Activated T-helper 2 cell treated with anti-CD3 and anti-CD28 coated beads, Interferon-gamma antibody, Interleukin-2, Interleukin-4, amounts not matched to agents 10 μg/mL and 5 μg/mL and 100 μg/mL, durations not matched to agents 14 hours and 24 hours and 36 hours (primary cell): Measurements from ENCODE around the gene KLHL35. TPM values are rescaled to one million over a fixed set of nuclear protein-coding genes. Genes with fewer than 3 reads are reported as not detected.

ENCODE experiments used
- DNase-seq: peaks from one replicate; pipeline ENCODE4 v3.0.0; 2021; ENCODE audit warnings: low spot score
- H3K27ac Mint-ChIP-seq: one replicate; pipeline ENCODE4 v1.8.0; 2021; ENCODE audit warnings: mixed read lengths
- H3K27me3 Mint-ChIP-seq: one replicate; pipeline ENCODE4 v1.8.0; 2021; ENCODE audit warnings: low read depth, mixed read lengths
- H3K36me3 Mint-ChIP-seq: one replicate; pipeline ENCODE4 v1.8.0; 2021; ENCODE audit warnings: low read depth, mixed read lengths
- H3K4me1 Mint-ChIP-seq: one replicate; pipeline ENCODE4 v1.8.0; 2021; ENCODE audit warnings: low read depth, mixed read lengths
- H3K4me3 Mint-ChIP-seq: one replicate; pipeline ENCODE4 v1.8.0; 2021; ENCODE audit warnings: low read depth, mild to moderate bottlenecking, moderate library complexity, mixed read lengths
- H3K9me3 Mint-ChIP-seq: one replicate; pipeline ENCODE4 v1.8.0; 2021; ENCODE audit warnings: mixed read lengths
- intact Hi-C: fragments of 100-400 bp; cut with micrococcal nuclease; formaldehyde crosslinking; loops from one replicate; pipeline ENCODE4 v1.15.1; 2023
- total RNA-seq: library from RNA; stranded (reverse); gene quantifications from 2 replicates; pipeline ENCODE4 v1.2.3, GENCODE V29; 2022

Gene KLHL35
- total RNA-seq, 1 donor from 2014 or later: 1.6 TPM

DNA sequence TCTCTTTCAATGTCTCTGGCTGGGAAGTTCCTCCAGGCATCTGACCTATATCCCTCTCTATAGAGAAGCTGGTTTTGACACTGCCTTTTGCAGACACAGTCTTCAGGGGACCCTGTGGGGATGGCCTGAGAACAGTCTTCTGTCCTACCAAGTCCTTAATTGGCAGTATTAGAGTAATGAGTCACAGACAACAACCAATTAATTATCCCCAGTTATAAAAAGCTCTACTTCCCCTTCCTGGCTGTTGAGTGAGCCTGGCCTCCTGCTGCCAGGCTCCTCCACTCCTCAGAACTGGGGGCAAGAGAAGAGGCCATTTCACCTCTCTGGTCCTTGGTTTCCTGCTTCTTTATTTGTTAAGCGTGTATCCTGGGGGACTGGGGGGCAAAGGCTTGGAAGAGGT is 41.2 kb upstream of the KLHL35 start:
- Mint-ChIP-seq H3K36me3 (no peaks in the 10 kb centered on the region), H3K4me1 (peaks cover 19% of the 10 kb centered on the region), H3K9me3 (no peaks in the 10 kb centered on the region), H3K4me3 (no peak overlapping the region), H3K27ac (no peak overlapping the region), H3K27me3 (peaks cover 3% of the 10 kb centered on the region)
- DNase-seq: no peak
- intact Hi-C loops: no loop called here

DNA sequence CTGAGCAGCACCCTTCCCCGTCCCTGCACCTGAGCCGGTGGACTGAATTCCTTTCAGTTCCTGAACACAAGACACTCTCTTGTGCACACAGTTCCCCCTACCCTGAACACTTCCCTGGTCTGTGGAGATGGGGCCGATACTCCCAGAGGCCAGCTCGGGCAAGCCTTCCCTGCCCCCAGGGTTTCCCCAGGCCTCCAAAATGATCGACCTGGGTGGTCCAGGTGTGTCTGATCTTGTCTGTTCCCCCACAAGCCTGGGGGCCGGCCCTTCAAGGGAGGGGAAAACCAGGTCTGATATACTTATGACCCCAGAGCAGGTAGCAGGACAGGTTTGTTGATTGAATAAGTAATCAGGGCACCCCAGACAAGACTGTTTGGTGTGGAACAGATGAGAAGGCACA is 40.7 kb upstream of the KLHL35 start:
- intact Hi-C loops: no loop called here
- H3K4me3 Mint-ChIP-seq: no peak overlapping the region
- no peaks in the 10 kb centered on the region for H3K36me3 Mint-ChIP-seq

DNA sequence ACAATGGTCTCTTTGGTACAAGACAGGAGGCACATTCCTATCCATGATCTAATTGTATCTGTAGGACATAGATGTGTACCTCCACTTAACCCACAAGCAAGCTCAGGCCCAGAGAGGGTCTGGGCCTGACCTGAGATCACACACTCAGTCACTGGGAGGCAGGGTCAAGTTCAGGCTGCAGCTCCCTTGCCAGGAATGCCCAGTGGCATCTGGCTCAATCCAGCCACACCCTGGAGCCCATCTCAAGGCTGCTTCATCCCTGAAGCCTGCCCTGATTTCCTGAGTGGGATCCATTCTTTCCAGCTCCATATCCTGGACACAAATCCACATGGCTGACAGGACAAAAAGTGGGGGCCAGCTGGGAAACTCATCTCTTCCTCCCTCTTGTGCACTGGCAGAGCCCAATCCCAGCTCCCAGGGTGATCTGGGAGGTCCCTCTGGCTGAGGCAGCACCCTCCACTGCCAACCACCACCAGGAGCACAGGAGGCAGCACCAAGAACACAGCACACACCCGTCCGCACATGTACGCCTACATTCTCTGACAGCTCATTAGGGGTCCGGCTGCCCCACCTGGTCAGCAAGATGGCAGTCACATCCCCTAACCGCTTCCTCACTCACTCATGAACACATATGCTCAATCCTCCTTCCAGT is 39.2 kb upstream of the KLHL35 start:
- DNase-seq: no peak
- H3K27ac Mint-ChIP-seq: no peak overlapping the region
- intact Hi-C loops: no loop called here
- no peaks in the 10 kb centered on the region for H3K36me3 Mint-ChIP-seq
- no peak overlapping the region for H3K4me3 Mint-ChIP-seq
- peaks cover 18% of the 10 kb centered on the region for H3K4me1 Mint-ChIP-seq
- H3K27me3 Mint-ChIP-seq: peaks cover 3% of the 10 kb centered on the region
- H3K9me3 Mint-ChIP-seq: no peaks in the 10 kb centered on the region

More for the DNA sequence above, 40.7 kb upstream of the KLHL35 start:
- H3K4me1 Mint-ChIP-seq: peaks cover 19% of the 10 kb centered on the region
- H3K27ac Mint-ChIP-seq: no peak overlapping the region
- H3K27me3 Mint-ChIP-seq: peaks cover 3% of the 10 kb centered on the region
- no peaks in the 10 kb centered on the region for H3K9me3 Mint-ChIP-seq
- DNase-seq: no peak

DNA sequence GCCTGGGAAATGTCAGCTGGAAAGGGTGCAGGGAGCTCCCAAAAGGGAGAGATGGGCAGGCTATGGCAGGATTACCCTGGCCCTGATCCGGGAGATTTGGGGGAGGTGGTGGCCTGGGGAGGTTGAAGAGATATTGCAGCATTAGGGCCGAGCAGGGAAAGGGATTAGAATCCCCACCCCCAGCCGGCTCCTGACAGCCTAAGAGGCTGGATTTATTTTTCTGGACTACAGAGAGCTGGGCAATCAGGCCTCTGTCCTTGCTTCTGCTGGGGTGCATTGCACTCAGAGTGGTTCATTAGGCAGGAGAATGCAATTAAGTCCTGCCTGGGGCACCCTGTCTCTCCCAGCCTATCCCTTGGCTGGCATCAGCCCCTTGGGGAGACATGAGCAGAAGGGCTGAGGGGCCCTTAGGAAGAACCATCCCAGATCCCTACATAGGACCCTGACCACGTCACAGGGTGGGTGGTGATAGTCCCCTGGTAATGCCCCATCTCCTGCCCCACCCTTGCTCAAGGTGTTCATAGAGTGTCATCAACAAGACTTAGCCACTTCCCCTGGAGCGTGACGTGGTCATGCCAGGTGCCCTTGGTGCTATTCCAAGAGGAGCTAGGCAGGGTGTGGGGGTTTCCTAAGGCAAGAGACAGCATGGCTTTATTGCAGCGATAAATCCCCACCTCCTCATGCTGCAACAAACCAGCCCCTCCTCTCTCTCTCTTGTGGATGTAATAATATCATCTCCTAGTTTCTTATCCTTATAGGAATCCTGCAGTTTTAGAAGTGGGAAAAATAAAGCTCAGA is 38.4 kb upstream of the KLHL35 start:
- H3K27me3 Mint-ChIP-seq: peaks cover 3% of the 10 kb centered on the region
- intact Hi-C loops: no loop called here
- DNase-seq: no peak
- H3K36me3 Mint-ChIP-seq: no peaks in the 10 kb centered on the region
- no peak overlapping the region for H3K4me3 Mint-ChIP-seq
- peaks cover 16% of the 10 kb centered on the region for H3K4me1 Mint-ChIP-seq
- H3K27ac Mint-ChIP-seq: no peak overlapping the region
- no peaks in the 10 kb centered on the region for H3K9me3 Mint-ChIP-seq

GRCh38 chr11:75470476-75471080 is 37.6 kb upstream of the KLHL35 start:
- no peak for DNase-seq
- peaks cover 9% of the 10 kb centered on the region for H3K4me1 Mint-ChIP-seq
- intact Hi-C loops: no loop called here
- no peaks in the 10 kb centered on the region for H3K9me3 Mint-ChIP-seq
- no peak overlapping the region for H3K27ac Mint-ChIP-seq
- H3K27me3 Mint-ChIP-seq: peaks cover 3% of the 10 kb centered on the region
- no peaks in the 10 kb centered on the region for H3K36me3 Mint-ChIP-seq
- H3K4me3 Mint-ChIP-seq: no peak overlapping the region

GRCh38 chr11:75469785-75470405 is 36.9 kb upstream of the KLHL35 start:
- peaks cover 2% of the 10 kb centered on the region for H3K4me1 Mint-ChIP-seq
- intact Hi-C loops: no loop called here
- H3K27ac Mint-ChIP-seq: no peak overlapping the region
- H3K27me3 Mint-ChIP-seq: peaks cover 3% of the 10 kb centered on the region
- no peak overlapping the region for H3K4me3 Mint-ChIP-seq
- no peak for DNase-seq
- no peaks in the 10 kb centered on the region for H3K36me3 Mint-ChIP-seq
- no peaks in the 10 kb centered on the region for H3K9me3 Mint-ChIP-seq

DNA sequence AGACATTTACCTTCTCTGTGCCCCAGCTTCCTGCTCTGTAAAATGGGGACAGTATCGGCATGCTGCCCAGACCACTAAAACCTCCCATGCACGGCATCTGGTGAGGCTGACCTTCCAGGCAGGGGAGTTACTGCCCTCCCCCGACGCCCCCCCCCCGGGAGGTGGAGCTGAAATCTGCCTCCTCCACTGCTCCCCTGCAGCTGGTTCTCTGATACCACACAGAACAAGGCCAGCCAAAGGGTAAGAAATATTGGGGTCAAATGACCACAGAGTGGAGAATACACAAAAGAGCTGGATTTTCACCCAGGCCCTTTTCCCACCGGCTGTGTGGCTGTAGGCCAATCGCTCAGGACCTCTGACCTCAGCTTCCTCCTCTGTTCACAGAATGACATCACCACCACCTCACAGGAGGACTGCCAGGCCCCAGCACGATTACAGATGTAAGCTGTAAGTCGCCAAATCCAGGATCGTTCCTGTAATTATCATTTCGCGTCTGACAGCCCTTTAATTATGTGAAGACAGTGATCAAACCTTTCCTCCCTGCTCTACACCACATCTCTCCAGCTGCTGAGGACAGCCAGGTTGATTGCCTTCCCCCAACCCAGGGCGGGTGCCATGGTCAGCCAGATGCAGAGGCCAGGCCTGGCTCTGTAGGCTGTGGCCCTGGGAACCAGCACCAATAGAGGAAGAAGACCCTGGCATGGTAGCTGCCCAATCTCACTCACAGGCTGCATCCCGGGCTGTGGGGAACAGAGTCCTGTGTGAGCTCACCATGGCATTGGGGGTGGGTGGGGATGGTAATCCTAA is 35.7 kb upstream of the KLHL35 start:
- intact Hi-C loops: no loop called here
- no peaks in the 10 kb centered on the region for H3K36me3 Mint-ChIP-seq
- H3K9me3 Mint-ChIP-seq: no peaks in the 10 kb centered on the region
- H3K4me3 Mint-ChIP-seq: no peak overlapping the region
- no peaks in the 10 kb centered on the region for H3K4me1 Mint-ChIP-seq
- H3K27ac Mint-ChIP-seq: no peak overlapping the region
- H3K27me3 Mint-ChIP-seq: peaks cover 3% of the 10 kb centered on the region
- DNase-seq: no peak

DNA sequence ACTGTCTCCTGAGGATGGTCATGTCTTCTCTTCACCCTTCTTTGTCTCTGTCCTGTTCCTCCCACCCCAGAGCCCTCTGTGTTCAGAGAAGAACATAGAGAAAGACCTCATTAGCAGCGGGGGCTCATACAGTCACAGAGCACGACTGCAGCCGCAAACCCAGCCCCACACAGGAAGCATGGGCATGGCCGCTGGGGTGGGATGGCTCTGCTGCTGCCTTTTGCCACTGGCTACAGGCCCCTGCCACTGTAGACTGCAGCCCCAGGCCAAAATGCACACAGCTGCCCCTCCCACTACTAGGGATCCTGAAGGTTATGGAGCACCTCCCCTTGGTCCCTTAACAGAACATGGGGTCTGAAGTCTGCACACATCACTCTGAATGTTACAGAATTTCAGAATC is 34.9 kb upstream of the KLHL35 start:
- intact Hi-C loops: no loop called here
- no peak for DNase-seq
- no peak overlapping the region for H3K4me3 Mint-ChIP-seq
- no peaks in the 10 kb centered on the region for H3K36me3 Mint-ChIP-seq
- no peaks in the 10 kb centered on the region for H3K4me1 Mint-ChIP-seq
- H3K27ac Mint-ChIP-seq: no peak overlapping the region
- peaks cover 3% of the 10 kb centered on the region for H3K27me3 Mint-ChIP-seq
- no peaks in the 10 kb centered on the region for H3K9me3 Mint-ChIP-seq

DNA sequence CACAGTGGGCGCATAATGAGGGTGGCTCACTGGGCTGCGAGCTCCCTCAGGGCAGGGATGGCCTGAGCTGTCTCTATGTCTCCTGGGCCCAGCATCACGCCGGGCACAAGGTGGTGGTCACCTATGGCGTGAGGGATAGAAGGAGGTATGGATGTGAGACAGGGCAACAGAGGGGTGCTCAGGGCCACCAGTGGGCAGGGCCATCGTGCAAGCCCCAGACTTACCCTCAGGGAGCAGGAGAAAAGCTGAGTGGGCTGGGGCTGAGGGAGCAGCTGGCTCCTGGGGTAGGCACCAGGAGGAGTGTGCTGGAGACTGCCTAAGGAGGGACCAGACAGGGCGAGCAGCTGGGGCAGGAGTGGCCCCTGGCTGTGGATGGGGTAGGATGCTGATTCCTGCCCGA is 34.3 kb upstream of the KLHL35 start:
- Mint-ChIP-seq H3K9me3 (no peaks in the 10 kb centered on the region), H3K36me3 (no peaks in the 10 kb centered on the region), H3K4me3 (no peak overlapping the region), H3K4me1 (no peaks in the 10 kb centered on the region), H3K27me3 (peaks cover 3% of the 10 kb centered on the region), H3K27ac (no peak overlapping the region)
- DNase-seq: no peak
- intact Hi-C loops: no loop called here

DNA sequence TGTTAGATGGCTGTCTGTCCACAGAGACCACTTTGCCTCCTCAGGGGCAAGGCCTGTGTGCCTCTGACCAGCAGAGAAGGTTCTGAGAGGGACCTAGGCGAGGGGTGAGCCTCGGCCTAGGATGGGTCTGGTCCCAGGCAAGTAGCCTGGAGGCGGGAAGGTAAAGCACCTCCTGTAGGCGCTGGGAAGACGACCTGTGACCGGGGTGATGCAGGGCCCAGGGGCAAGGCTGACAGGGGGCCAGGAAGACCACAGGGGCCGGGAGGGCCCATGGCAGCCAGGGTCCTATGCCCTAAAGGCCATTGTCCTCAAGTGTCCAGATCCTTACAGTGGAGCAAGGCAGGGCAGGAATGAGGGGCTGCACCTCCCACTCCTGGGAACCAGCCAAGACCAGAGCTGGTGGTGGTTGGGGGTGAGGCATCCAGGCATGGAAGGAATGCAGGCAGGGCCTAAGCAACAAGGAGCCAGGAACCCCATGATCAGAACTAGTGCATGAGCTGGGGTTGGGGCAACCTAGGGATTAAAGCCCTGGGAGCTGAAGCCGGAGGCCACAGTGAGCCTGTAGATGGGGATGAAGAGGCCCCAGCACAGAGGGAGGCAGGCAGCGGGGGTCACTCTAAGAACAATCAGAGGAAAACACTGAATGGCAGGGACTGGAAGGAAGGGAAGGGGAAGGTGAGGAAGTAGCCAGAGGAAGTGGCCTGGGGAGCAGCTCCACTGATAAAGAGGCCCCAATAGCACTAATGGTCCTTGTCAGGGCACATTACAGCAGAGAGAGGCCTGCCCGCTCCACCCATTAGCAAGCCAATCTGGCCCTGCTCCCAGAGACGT is 32.9 kb upstream of the KLHL35 start:
- H3K9me3 Mint-ChIP-seq: no peaks in the 10 kb centered on the region
- intact Hi-C loops: no loop called here
- H3K4me3 Mint-ChIP-seq: no peak overlapping the region
- no peaks in the 10 kb centered on the region for H3K4me1 Mint-ChIP-seq
- no peaks in the 10 kb centered on the region for H3K36me3 Mint-ChIP-seq
- H3K27ac Mint-ChIP-seq: no peak overlapping the region
- H3K27me3 Mint-ChIP-seq: peaks cover 3% of the 10 kb centered on the region
- DNase-seq: no peak

- DNase-seq: no peak
- H3K27ac Mint-ChIP-seq: no peak overlapping the region
- no peaks in the 10 kb centered on the region for H3K27me3 Mint-ChIP-seq
- no peaks in the 10 kb centered on the region for H3K36me3 Mint-ChIP-seq
- H3K4me3 Mint-ChIP-seq: no peak overlapping the region
- no peaks in the 10 kb centered on the region for H3K4me1 Mint-ChIP-seq
- H3K9me3 Mint-ChIP-seq: no peaks in the 10 kb centered on the region
- intact Hi-C loops: no loop called here
These were observed 30.2 kb upstream of the KLHL35 start for GRCh38 chr11:75463106-75463774.
